ENCODE measurements around the gene CPZ. TPM values are rescaled to one million over a fixed set of nuclear protein-coding genes. Genes with fewer than 3 reads are reported as not detected.

CPZ gene
- total and polyA plus RNA-seq, 2 donors (not counting 1 experiment from before 2014, with no cell fraction given): not detected

- H2AFZ ChIP-seq (ENCODE audit: insufficient read depth, low read depth, low read length, poor library complexity, severe bottlenecking): no peak overlapping the region
- TF ChIP-seq, protein P1, sequence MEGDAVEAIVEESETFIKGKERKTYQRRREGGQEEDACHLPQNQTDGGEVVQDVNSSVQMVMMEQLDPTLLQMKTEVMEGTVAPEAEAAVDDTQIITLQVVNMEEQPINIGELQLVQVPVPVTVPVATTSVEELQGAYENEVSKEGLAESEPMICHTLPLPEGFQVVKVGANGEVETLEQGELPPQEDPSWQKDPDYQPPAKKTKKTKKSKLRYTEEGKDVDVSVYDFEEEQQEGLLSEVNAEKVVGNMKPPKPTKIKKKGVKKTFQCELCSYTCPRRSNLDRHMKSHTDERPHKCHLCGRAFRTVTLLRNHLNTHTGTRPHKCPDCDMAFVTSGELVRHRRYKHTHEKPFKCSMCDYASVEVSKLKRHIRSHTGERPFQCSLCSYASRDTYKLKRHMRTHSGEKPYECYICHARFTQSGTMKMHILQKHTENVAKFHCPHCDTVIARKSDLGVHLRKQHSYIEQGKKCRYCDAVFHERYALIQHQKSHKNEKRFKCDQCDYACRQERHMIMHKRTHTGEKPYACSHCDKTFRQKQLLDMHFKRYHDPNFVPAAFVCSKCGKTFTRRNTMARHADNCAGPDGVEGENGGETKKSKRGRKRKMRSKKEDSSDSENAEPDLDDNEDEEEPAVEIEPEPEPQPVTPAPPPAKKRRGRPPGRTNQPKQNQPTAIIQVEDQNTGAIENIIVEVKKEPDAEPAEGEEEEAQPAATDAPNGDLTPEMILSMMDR (IDR thresholded peaks at IDR 0.05): no peak
- TF ChIP-seq EZH2 (IDR thresholded peaks at IDR 0.05; ENCODE audit: borderline replicate concordance, insufficient read depth, low read depth, low read length, poor library complexity, severe bottlenecking): no peak
- no peaks in the 10 kb centered on the region for H3K4me1 ChIP-seq (ENCODE audit: control insufficient read depth in 2 of 2, insufficient read depth in 2 of 2, low read length in 2 of 2)
- Mint-ChIP-seq H3K27me3 (peaks cover 10% of the 10 kb centered on the region), H3K4me1 (no peaks in the 10 kb centered on the region), H3K9me3 (ENCODE audit: insufficient read depth) (no peaks in the 10 kb centered on the region), H3K27ac (no peak overlapping the region), H3K4me3 (no peak overlapping the region)
- no peaks in the 10 kb centered on the region for H3K36me3 ChIP-seq (replicated peaks in 1 of 2; ENCODE audit: control extremely low read depth in 1 of 2, control insufficient read depth in 1 of 2, extremely low read depth in 1 of 2, insufficient read depth in 2 of 2, low read length in 1 of 2)
- ATAC-seq (ENCODE audit: low read depth) (no peak), DNase-seq (no peak)
- POLR2A ChIA-PET: no interaction called here
- CTCF ChIA-PET: no interaction called here
- H3K79me2 ChIP-seq (ENCODE audit: control insufficient read depth, insufficient read depth, low read length): no peaks in the 10 kb centered on the region
- H3K9ac ChIP-seq (ENCODE audit: low read length): no peak overlapping the region
- WGBS (ENCODE audit: insufficient coverage): 68% methylated on average over 16 of the region's 18 CpGs
- no peaks in the 10 kb centered on the region for H4K20me1 ChIP-seq (ENCODE audit: control insufficient read depth, insufficient read depth, low read length, poor library complexity, severe bottlenecking)
- H3K4me2 ChIP-seq (replicated peaks; ENCODE audit: low read depth, low read length, poor library complexity, severe bottlenecking): no peak overlapping the region
- H3K27ac ChIP-seq (ENCODE audit: low read length in 2 of 2): no peak overlapping the region
- intact Hi-C loops (cut with micrococcal nuclease): no loop called here
- peaks cover 0 to 8% (median 0%) of the 10 kb centered on the region in 3 donors for H3K9me3 ChIP-seq (ENCODE audit: control extremely low read depth in 1 of 3, control insufficient read depth in 2 of 3, insufficient read depth in 1 of 3, low read length in 2 of 3)
- H3K27me3 ChIP-seq (replicated peaks in 1 of 4; ENCODE audit: control extremely low read depth in 1 of 4, control insufficient read depth in 3 of 4, insufficient read depth in 4 of 4, low read length in 3 of 4): no peaks in the 10 kb centered on the region
- no peak overlapping the region for H3K4me3 ChIP-seq (ENCODE audit: control extremely low read depth in 1 of 5, extremely low read depth in 1 of 5, insufficient read depth in 1 of 5, low read depth in 2 of 5, low read length in 4 of 5)
Measured at GRCh38 chr4:8664031-8664805, 71.7 kb downstream of the CPZ start.

DNA sequence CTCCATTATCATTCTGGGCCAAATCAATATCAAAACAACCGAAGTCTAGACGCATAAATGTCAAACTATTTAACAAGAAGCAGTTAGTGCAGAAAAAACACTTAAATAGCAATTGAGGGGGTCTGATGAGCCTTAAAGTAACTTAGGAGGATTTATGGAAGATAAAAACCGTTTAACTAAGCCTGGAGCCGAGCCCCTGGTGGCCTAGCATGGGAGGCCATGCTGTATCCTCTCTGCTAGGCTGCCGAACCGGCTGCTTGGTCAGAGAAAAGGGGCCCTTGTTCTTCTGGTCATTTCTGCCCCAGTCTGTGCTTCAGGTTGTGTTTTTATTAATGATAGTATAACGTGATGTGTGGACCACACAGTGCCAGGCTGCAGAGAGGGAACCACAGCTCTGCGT is 72.4 kb downstream of the CPZ start:
- Mint-ChIP-seq H3K9me3 (ENCODE audit: insufficient read depth) (no peaks in the 10 kb centered on the region), H3K4me1 (no peaks in the 10 kb centered on the region), H3K4me3 (no peak overlapping the region), H3K27me3 (peaks cover 10% of the 10 kb centered on the region), H3K27ac (no peak overlapping the region)
- Histone ChIP-seq H3K9ac (ENCODE audit: low read length) (no peak overlapping the region), H2AFZ (ENCODE audit: insufficient read depth, low read depth, low read length, poor library complexity, severe bottlenecking) (no peak overlapping the region), H3K36me3 (replicated peaks in 1 of 2; ENCODE audit: control extremely low read depth in 1 of 2, control insufficient read depth in 1 of 2, extremely low read depth in 1 of 2, insufficient read depth in 2 of 2, low read length in 1 of 2) (no peaks in the 10 kb centered on the region), H3K79me2 (ENCODE audit: control insufficient read depth, insufficient read depth, low read length) (no peaks in the 10 kb centered on the region), H3K4me2 (replicated peaks; ENCODE audit: low read depth, low read length, poor library complexity, severe bottlenecking) (no peak overlapping the region), H3K4me1 (ENCODE audit: control insufficient read depth in 2 of 2, insufficient read depth in 2 of 2, low read length in 2 of 2) (no peaks in the 10 kb centered on the region), H3K27me3 (replicated peaks in 1 of 4; ENCODE audit: control extremely low read depth in 1 of 4, control insufficient read depth in 3 of 4, insufficient read depth in 4 of 4, low read length in 3 of 4) (no peaks in the 10 kb centered on the region), H4K20me1 (ENCODE audit: control insufficient read depth, insufficient read depth, low read length, poor library complexity, severe bottlenecking) (no peaks in the 10 kb centered on the region), H3K9me3 (ENCODE audit: control extremely low read depth in 1 of 3, control insufficient read depth in 2 of 3, insufficient read depth in 1 of 3, low read length in 2 of 3) (peaks cover 0 to 8% (median 0%) of the 10 kb centered on the region in 3 donors), H3K27ac (ENCODE audit: low read length in 2 of 2) (no peak overlapping the region), H3K4me3 (ENCODE audit: control extremely low read depth in 1 of 5, extremely low read depth in 1 of 5, insufficient read depth in 1 of 5, low read depth in 2 of 5, low read length in 4 of 5) (no peak overlapping the region)
- WGBS (ENCODE audit: insufficient coverage): 62% methylated on average over 5 of the region's 8 CpGs
- ChIA-PET CTCF (no interaction called here), POLR2A (no interaction called here)
- TF ChIP-seq, protein P1 (IDR thresholded peaks at IDR 0.05): no peak
- TF ChIP-seq EZH2 (IDR thresholded peaks at IDR 0.05; ENCODE audit: borderline replicate concordance, insufficient read depth, low read depth, low read length, poor library complexity, severe bottlenecking): no peak
- DNase-seq (no peak), ATAC-seq (ENCODE audit: low read depth) (no peak)
- intact Hi-C loops (cut with micrococcal nuclease): no loop called here
